Neural cell (in vitro differentiated cells): ENCODE measurements around the gene COG4. TPM values are rescaled to one million over a fixed set of nuclear protein-coding genes. Genes with fewer than 3 reads are reported as not detected.

Experiments
- H2AFZ ChIP-seq: fragments of 200-600, 300-800 bp; sonication (generic), shearing (Covaris generic); 2 replicates; pipeline ENCODE4 v1.6.0; 2014; ENCODE audit warnings: low read depth, mild to moderate bottlenecking, antibody characterized with exemption, low read length, moderate library complexity
- H3F3A ChIP-seq: fragments of 200-600 bp; shearing (Covaris generic); 2 replicates; pipeline ENCODE4 v1.6.1; 2016; ENCODE audit warnings: mild to moderate bottlenecking, moderate library complexity, mixed read lengths, antibody characterized with exemption, low read length; ENCODE audit not compliant: insufficient read depth, poor library complexity, severe bottlenecking
- H3K27ac ChIP-seq: fragments of 200-600, 300-800 bp; sonication (generic), shearing (Covaris generic); 2 replicates; pipeline ENCODE4 v1.5.1; 2014; ENCODE audit warnings: mild to moderate bottlenecking, low read length, moderate library complexity
- H3K27me3 ChIP-seq: fragments of 300-800, 200-600 bp; sonication (generic), shearing (Covaris generic); 2 replicates; pipeline ENCODE4 v1.6.0; 2014; ENCODE audit warnings: mild to moderate bottlenecking, low read depth, low read length, moderate library complexity; ENCODE audit not compliant: insufficient read depth
- H3K36me3 ChIP-seq: fragments of 300-800, 200-600 bp; sonication (generic), shearing (Covaris generic); 2 replicates; pipeline ENCODE4 v1.5.1; 2014; ENCODE audit warnings: mild to moderate bottlenecking, antibody characterized with exemption, low read length, moderate library complexity; ENCODE audit not compliant: insufficient read depth
- H3K4me2 ChIP-seq: fragments of 300-800, 200-600 bp; sonication (generic), shearing (Covaris generic); 2 replicates; pipeline ENCODE4 v1.6.0; 2014; ENCODE audit warnings: mild to moderate bottlenecking, low read length
- H3K4me3 ChIP-seq: fragments of 300-800, 200-600 bp; sonication (generic), shearing (Covaris generic); 2 replicates; pipeline ENCODE4 v1.5.1; 2014; ENCODE audit warnings: mild to moderate bottlenecking, low read length, moderate library complexity
- H3K79me2 ChIP-seq: fragments of 200-600 bp; shearing (Covaris generic); replicated peaks from 2 replicates; pipeline ENCODE4 v1.6.0; 2014; ENCODE audit warnings: mild to moderate bottlenecking, low read length, moderate library complexity; ENCODE audit not compliant: insufficient read depth
- H3K9ac ChIP-seq: fragments of 300-800, 200-600 bp; sonication (generic), shearing (Covaris generic); 2 replicates; pipeline ENCODE4 v1.6.1; 2016; ENCODE audit warnings: mild to moderate bottlenecking, low read length, mixed read lengths
- H3K9me2 ChIP-seq: fragments of 200-600 bp; shearing (Covaris generic); 2 replicates; pipeline ENCODE4 v1.6.1; 2016; ENCODE audit warnings: mild to moderate bottlenecking, low read length, mixed read lengths; ENCODE audit not compliant: insufficient read depth
- H3K9me3 ChIP-seq: fragments of 200-600, 300-800 bp; sonication (generic), shearing (Covaris generic); 2 replicates; pipeline ENCODE4 v1.6.1; 2016; ENCODE audit warnings: mild to moderate bottlenecking, mixed run types, low read length, moderate library complexity, mixed read lengths
- H4K20me1 ChIP-seq: fragments of 200-600 bp; shearing (Covaris generic); 2 replicates; pipeline ENCODE4 v1.6.1; 2016; ENCODE audit warnings: mild to moderate bottlenecking, mixed run types; ENCODE audit not compliant: insufficient read depth
- EP300 ChIP-seq: fragments of 450-650 bp; conservative IDR thresholded peaks from 2 replicates; pipeline ENCODE4 v1.6.1; 2014; ENCODE audit warnings: antibody characterized with exemption, mild to moderate bottlenecking, moderate library complexity; ENCODE audit not compliant: poor library complexity, severe bottlenecking
- EZH2 ChIP-seq: fragments of 200-600, 300-800 bp; shearing (Covaris generic), sonication (generic); IDR thresholded peaks from 2 replicates; pipeline ENCODE4 v1.6.1; 2014; ENCODE audit warnings: antibody characterized with exemption, low read length, borderline replicate concordance, mild to moderate bottlenecking; ENCODE audit not compliant: insufficient read depth, poor library complexity, severe bottlenecking
- MXI1 ChIP-seq: fragments of 450-650 bp; conservative IDR thresholded peaks from 2 replicates; pipeline ENCODE4 v1.6.1; 2014; ENCODE audit warnings: antibody characterized with exemption, mild to moderate bottlenecking; ENCODE audit not compliant: poor library complexity, severe bottlenecking
- POLR2AphosphoS5 ChIP-seq: IDR thresholded peaks from 2 replicates; pipeline ENCODE4 v1.6.1; 2012
- RAD21 ChIP-seq: fragments of 450-650 bp; conservative IDR thresholded peaks from 2 replicates; pipeline ENCODE4 v1.6.1; 2014; ENCODE audit warnings: antibody characterized with exemption, mild to moderate bottlenecking, moderate library complexity
- SMC3 ChIP-seq: fragments of 450-650 bp; conservative IDR thresholded peaks from 2 replicates; pipeline ENCODE4 v1.6.1; 2014; ENCODE audit warnings: antibody characterized with exemption, mild to moderate bottlenecking, moderate library complexity; ENCODE audit not compliant: poor library complexity
- TAF1 ChIP-seq: IDR thresholded peaks from 2 replicates; pipeline ENCODE4 v1.6.1; 2012; ENCODE audit warnings: low read depth
- polyA plus RNA-seq: library from polyadenylated mRNA; depleted of rRNA; stranded (reverse); fragments of >200 nt; gene quantifications from 2 replicates; pipeline ENCODE4 v1.2.3, GENCODE V29; 2014
- TF ChIP-seq, protein P1 (sequence below): IDR thresholded peaks from 2 replicates; pipeline ENCODE4 v1.6.1; 2012; ENCODE audit warnings: borderline replicate concordance
- TF ChIP-seq, protein P2 (sequence below): fragments of 450-650 bp; IDR thresholded peaks from 2 replicates; pipeline ENCODE4 v1.5.1; 2014; ENCODE audit warnings: antibody characterized with exemption, mild to moderate bottlenecking, moderate library complexity; ENCODE audit not compliant: poor library complexity, severe bottlenecking

The COG4 gene
- polyA plus RNA-seq, 1 donor from 2014 or later = 185 TPM

DNA sequence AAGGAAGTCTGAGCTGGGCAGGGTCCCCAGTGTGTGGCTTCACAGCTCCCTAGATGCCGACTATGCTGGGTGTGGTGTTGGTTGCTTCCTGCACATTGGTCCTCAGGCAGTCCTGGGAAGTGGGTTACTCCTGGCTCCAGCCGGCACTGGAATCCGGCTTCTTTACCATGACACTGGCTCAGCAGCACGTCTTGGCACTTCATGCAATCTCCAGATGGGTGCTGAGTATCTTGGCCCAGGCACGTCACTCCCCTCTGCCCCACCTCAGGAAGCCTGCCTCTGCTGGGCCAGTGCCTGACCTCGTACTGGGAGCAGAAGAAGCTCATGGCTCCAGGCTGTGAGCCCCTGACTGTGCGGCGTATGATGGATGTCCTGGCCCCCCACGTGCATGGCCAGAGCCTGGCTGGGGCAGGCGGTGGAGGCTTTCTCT, 44.4 kb downstream of the COG4 start:
- Histone ChIP-seq H4K20me1 (no peaks in the 10 kb centered on the region), H3F3A (no peaks in the 10 kb centered on the region), H3K4me3 (no peak overlapping the region), H3K9me2 (no peaks in the 10 kb centered on the region), H3K27me3 (no peaks in the 10 kb centered on the region), H3K36me3 (peaks cover 6% of the 10 kb centered on the region), H3K79me2 (no peaks in the 10 kb centered on the region), H2AFZ (no peak overlapping the region), H3K27ac (no peak overlapping the region), H3K9me3 (no peaks in the 10 kb centered on the region), H3K9ac (no peak overlapping the region), H3K4me2 (no peak overlapping the region)
- TF ChIP-seq, protein P1, sequence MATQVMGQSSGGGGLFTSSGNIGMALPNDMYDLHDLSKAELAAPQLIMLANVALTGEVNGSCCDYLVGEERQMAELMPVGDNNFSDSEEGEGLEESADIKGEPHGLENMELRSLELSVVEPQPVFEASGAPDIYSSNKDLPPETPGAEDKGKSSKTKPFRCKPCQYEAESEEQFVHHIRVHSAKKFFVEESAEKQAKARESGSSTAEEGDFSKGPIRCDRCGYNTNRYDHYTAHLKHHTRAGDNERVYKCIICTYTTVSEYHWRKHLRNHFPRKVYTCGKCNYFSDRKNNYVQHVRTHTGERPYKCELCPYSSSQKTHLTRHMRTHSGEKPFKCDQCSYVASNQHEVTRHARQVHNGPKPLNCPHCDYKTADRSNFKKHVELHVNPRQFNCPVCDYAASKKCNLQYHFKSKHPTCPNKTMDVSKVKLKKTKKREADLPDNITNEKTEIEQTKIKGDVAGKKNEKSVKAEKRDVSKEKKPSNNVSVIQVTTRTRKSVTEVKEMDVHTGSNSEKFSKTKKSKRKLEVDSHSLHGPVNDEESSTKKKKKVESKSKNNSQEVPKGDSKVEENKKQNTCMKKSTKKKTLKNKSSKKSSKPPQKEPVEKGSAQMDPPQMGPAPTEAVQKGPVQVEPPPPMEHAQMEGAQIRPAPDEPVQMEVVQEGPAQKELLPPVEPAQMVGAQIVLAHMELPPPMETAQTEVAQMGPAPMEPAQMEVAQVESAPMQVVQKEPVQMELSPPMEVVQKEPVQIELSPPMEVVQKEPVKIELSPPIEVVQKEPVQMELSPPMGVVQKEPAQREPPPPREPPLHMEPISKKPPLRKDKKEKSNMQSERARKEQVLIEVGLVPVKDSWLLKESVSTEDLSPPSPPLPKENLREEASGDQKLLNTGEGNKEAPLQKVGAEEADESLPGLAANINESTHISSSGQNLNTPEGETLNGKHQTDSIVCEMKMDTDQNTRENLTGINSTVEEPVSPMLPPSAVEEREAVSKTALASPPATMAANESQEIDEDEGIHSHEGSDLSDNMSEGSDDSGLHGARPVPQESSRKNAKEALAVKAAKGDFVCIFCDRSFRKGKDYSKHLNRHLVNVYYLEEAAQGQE = no peak
- TF ChIP-seq EP300 (no peak), POLR2AphosphoS5 (no peak), RAD21 (no peak), TAF1 (no peak), MXI1 (no peak), SMC3 (no peak), EZH2 (no peak)
- TF ChIP-seq, protein P2, sequence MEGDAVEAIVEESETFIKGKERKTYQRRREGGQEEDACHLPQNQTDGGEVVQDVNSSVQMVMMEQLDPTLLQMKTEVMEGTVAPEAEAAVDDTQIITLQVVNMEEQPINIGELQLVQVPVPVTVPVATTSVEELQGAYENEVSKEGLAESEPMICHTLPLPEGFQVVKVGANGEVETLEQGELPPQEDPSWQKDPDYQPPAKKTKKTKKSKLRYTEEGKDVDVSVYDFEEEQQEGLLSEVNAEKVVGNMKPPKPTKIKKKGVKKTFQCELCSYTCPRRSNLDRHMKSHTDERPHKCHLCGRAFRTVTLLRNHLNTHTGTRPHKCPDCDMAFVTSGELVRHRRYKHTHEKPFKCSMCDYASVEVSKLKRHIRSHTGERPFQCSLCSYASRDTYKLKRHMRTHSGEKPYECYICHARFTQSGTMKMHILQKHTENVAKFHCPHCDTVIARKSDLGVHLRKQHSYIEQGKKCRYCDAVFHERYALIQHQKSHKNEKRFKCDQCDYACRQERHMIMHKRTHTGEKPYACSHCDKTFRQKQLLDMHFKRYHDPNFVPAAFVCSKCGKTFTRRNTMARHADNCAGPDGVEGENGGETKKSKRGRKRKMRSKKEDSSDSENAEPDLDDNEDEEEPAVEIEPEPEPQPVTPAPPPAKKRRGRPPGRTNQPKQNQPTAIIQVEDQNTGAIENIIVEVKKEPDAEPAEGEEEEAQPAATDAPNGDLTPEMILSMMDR = no peak

DNA sequence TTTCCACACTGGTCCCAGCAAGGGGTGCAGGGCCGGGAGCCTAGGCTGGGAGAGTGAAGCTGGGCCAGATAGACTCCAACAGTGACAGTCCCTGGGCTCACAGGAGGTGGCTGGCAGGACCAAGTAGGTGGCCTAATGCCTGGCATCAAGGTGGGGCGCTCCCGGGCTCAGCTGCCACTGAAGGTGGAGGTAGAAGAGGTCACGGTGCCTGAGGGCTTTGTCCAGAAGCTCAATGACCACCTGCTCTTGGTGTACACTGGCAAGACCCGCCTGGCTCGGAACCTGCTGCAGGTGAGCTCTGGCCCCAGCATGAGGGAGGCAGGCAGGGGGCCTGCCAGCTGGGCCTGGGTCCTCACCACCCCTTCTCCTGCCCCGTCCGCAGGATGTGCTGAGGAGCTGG, 45.2 kb downstream of the COG4 start:
- no peak overlapping the region for H3K4me3 ChIP-seq
- H3K9me3 ChIP-seq = no peaks in the 10 kb centered on the region
- no peaks in the 10 kb centered on the region for H4K20me1 ChIP-seq
- H3K27me3 ChIP-seq = no peaks in the 10 kb centered on the region
- H3K9me2 ChIP-seq = no peaks in the 10 kb centered on the region
- H3K9ac ChIP-seq = no peak overlapping the region
- H3K4me2 ChIP-seq = no peak overlapping the region
- no peak overlapping the region for H3K27ac ChIP-seq
- H2AFZ ChIP-seq = no peak overlapping the region
- TF ChIP-seq, protein P2 = no peak
- TF ChIP-seq SMC3 (no peak), RAD21 (no peak), POLR2AphosphoS5 (no peak), EP300 (no peak), TAF1 (no peak)
- peaks cover 6% of the 10 kb centered on the region for H3K36me3 ChIP-seq
- H3K79me2 ChIP-seq = no peaks in the 10 kb centered on the region
- H3F3A ChIP-seq = no peaks in the 10 kb centered on the region
